ENCODE data around the gene GMPPA.

DNA sequence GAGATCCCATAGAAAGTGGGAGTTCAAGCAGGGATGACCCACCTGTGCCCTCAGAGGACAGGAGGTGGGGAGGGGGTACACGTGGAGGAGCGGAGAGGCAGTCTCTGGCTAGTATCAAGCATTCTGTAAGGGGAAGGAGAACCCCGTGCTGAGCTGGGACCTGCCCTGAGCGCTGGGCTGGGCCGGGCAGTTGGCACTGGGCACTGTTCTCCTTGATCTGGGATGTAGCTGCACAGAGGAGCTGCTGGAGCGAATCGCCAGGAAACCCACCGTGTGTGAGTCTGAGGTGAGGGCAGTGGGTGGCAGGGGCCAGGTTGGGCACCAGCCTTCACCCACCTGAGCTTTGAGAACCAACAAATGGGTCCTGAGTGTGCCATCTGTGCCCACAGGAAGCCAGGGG is 19.8 kb upstream of the GMPPA start:
- TF ChIP-seq, protein P1, sequence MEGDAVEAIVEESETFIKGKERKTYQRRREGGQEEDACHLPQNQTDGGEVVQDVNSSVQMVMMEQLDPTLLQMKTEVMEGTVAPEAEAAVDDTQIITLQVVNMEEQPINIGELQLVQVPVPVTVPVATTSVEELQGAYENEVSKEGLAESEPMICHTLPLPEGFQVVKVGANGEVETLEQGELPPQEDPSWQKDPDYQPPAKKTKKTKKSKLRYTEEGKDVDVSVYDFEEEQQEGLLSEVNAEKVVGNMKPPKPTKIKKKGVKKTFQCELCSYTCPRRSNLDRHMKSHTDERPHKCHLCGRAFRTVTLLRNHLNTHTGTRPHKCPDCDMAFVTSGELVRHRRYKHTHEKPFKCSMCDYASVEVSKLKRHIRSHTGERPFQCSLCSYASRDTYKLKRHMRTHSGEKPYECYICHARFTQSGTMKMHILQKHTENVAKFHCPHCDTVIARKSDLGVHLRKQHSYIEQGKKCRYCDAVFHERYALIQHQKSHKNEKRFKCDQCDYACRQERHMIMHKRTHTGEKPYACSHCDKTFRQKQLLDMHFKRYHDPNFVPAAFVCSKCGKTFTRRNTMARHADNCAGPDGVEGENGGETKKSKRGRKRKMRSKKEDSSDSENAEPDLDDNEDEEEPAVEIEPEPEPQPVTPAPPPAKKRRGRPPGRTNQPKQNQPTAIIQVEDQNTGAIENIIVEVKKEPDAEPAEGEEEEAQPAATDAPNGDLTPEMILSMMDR (IDR thresholded peaks at IDR 0.05) = no peak
- TF ChIP-seq POLR2A (IDR thresholded peaks at IDR 0.05) = no peak

Measured in right lobe of liver (tissue), 4 donors.